ENCODE measurements around the gene SOCS6. TPM values are rescaled to one million over a fixed set of nuclear protein-coding genes. Genes with fewer than 3 reads are reported as not detected.

SOCS6 gene
- total RNA-seq, 1 experiment from 2014 or later: 53.4 TPM

DNA sequence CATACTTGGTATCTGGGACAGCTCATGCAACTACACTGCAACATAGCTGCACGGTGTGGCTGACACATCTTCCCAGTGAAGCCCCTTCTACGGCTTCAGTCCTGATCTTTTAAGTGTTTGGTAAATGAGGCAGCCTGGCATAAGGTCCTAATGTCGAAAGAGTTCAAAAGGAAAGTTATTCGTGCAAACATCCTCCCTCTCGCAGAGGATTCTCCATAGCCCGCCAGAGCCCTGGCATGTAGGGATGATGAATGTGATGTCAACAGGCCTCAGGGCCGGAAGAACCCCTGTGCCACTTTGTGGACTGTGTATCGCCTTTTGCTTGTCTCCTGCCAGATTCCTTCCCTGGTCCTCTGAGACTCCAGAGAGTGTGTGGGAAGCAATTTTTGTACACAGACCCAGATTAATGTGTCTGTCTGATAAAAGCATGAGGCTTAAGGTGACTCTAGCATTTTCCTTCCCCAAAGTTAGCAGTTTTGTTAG is 88.5 kb downstream of the SOCS6 start:
- no peak overlapping the region for H3K4me3 ChIP-seq (replicated peaks in 1 of 2; ENCODE audit: low read depth in 1 of 2, low read length in 2 of 2)
- H3K4me2 ChIP-seq (ENCODE audit: low read length): peak overlapping the region; percentile 57
- 0 out of 2 replicates have a peak, but pooled peaks have one; percentile 12 for ATAC-seq
- H3K9me2 ChIP-seq (ENCODE audit: insufficient read depth): no peaks in the 10 kb centered on the region
- no peaks in the 10 kb centered on the region for H3K9me3 ChIP-seq (ENCODE audit: control insufficient read depth in 1 of 2, insufficient read depth in 1 of 2, low read depth in 1 of 2, low read length in 2 of 2)
- peaks cover 5% of the 10 kb centered on the region; the same call in 1 of the 2 replicates for H3K79me2 ChIP-seq (ENCODE audit: insufficient read depth, low read length)
- peak overlapping the region; percentile 64 for H3K27ac ChIP-seq (ENCODE audit: low read depth, low read length)
- no peaks in the 10 kb centered on the region for H4K20me1 ChIP-seq (ENCODE audit: insufficient read depth)
- peaks cover 0 to 4% of the 10 kb centered on the region in 2 experiments; a peak in 1 of 4 replicates for H3K36me3 ChIP-seq (ENCODE audit: control insufficient read depth in 1 of 2, insufficient read depth in 2 of 2, low read length in 2 of 2)
- TF ChIP-seq SIN3A (IDR thresholded peaks at IDR 0.05; ENCODE audit: low read depth) (no peak), POLR2AphosphoS5 (IDR thresholded peaks at IDR 0.05; ENCODE audit: low read depth, low read length) (no peak), JUND (IDR thresholded peaks at IDR 0.05) (no peak), EZH2phosphoT487 (IDR thresholded peaks at IDR 0.05; ENCODE audit: borderline replicate concordance) (no peak), ZNF274 (IDR thresholded peaks at IDR 0.05; ENCODE audit: low read depth, low read length) (no peak), ATF3 (IDR thresholded peaks at IDR 0.05) (no peak), EZH2 (IDR thresholded peaks at IDR 0.05) (no peak), ELF1 (IDR thresholded peaks at IDR 0.05; ENCODE audit: borderline replicate concordance, low read depth) (no peak), TCF7L2 (IDR thresholded peaks at IDR 0.05; ENCODE audit: borderline replicate concordance, extremely low read depth, insufficient read depth, insufficient read length) (no peak)
- BruUV-seq (replicated peaks): no TSS peak
- no peak for DNase-seq (ENCODE audit: low read depth, low spot score)
- POLR2A ChIA-PET: interaction anchor here (1.1 kb wide), 1 partner anchor 19 kb away, joined by 3 read pairs; no protein-coding TSS in a partner anchor
- H3K27me3 ChIP-seq (ENCODE audit: insufficient read depth, low read length): no peaks in the 10 kb centered on the region
- H3K4me1 ChIP-seq (ENCODE audit: control insufficient read depth in 1 of 2, insufficient read depth in 2 of 2, low read length in 2 of 2): peaks cover 75 to 90% of the 10 kb centered on the region in 2 experiments
- RAD21 ChIA-PET (ENCODE audit: low non-redundant PET in 1 of 2, low total read pairs in 2 of 2, uncharacterized antibody in 2 of 2, unreplicated experiment in 2 of 2): no interaction called here
- intact Hi-C loops (cut with micrococcal nuclease): no loop called here
- peak overlapping the region; percentile 56 for H3K9ac ChIP-seq (ENCODE audit: low read length)
- H2AFZ ChIP-seq (ENCODE audit: low read depth, low read length, poor library complexity, severe bottlenecking): peak overlapping the region; percentile 14
- CTCF ChIA-PET: no interaction called here

Data from HCT116 (cell line).